Suprapubic skin (tissue), 4 donors: ENCODE results near the gene MGAT5. TPM values are rescaled to one million over a fixed set of nuclear protein-coding genes. Genes with fewer than 3 reads are reported as not detected.

Experiments
- DNase-seq, 2 donors: peaks; one replicate each; pipeline ENCODE4 v3.0.0-alpha.2; 2019; ENCODE audit warnings: low spot score in 2 of 2
- H3K27ac ChIP-seq: fragments of 200-600 bp; sonication (generic); one replicate; pipeline ENCODE4 v1.5.1; 2019
- H3K27me3 ChIP-seq: fragments of 200-600 bp; sonication (generic); one replicate; pipeline ENCODE4 v1.5.1; 2019
- H3K36me3 ChIP-seq: fragments of 200-600 bp; sonication (generic); one replicate; pipeline ENCODE4 v1.5.1; 2019
- H3K4me1 ChIP-seq: fragments of 200-600 bp; sonication (generic); one replicate; pipeline ENCODE4 v1.5.1; 2019
- H3K4me3 ChIP-seq: fragments of 200-600 bp; sonication (generic); one replicate; pipeline ENCODE4 v1.5.1; 2019; ENCODE audit warnings: mild to moderate bottlenecking
- H3K9me3 ChIP-seq: fragments of 200-600 bp; sonication (generic); one replicate; pipeline ENCODE4 v1.5.1; 2019
- CTCF ChIP-seq, 2 donors: fragments of 200-600 bp in 1 of 2; fragments of 450-650 bp in 1 of 2; sonication (generic) in 1 of 2; IDR thresholded peaks; one replicate each; pipeline ENCODE4 v1.5.1; 2016 to 2019; ENCODE audit warnings: antibody characterized with exemption in 2 of 2, mild to moderate bottlenecking in 1 of 2, moderate library complexity in 1 of 2
- EP300 ChIP-seq: sonication (generic); formaldehyde crosslinking; IDR thresholded peaks from one replicate; pipeline ENCODE4 v1.6.1; 2017; ENCODE audit warnings: antibody characterized with exemption
- POLR2A ChIP-seq, 2 donors: fragments of 450-650 bp; IDR thresholded peaks; one replicate each; pipeline ENCODE4 v1.6.1; 2017; ENCODE audit warnings: antibody characterized with exemption in 2 of 2, mild to moderate bottlenecking in 2 of 2, moderate library complexity in 2 of 2
- POLR2AphosphoS5 ChIP-seq, 3 donors: sonication (generic); formaldehyde crosslinking; IDR thresholded peaks; one replicate each; pipeline ENCODE4 v1.6.1; 2017; ENCODE audit warnings: antibody characterized with exemption in 3 of 3
- WGBS: methylation state at CpG from one replicate; pipeline ENCODE4 v1.1.5; 2018; 5-methylcytosine and 5-hydroxymethylcytosine counted together
- total RNA-seq, 4 donors: library from RNA; depleted of rRNA; stranded (reverse); fragments of >200 nt; gene quantifications; one replicate each; pipeline ENCODE4 v1.1.0, GENCODE V29; 2016

MGAT5 gene
- total RNA-seq, 4 donors from 2014 or later, result 16.9 to 42.1 (median 32.9) TPM

- Histone ChIP-seq H3K27me3 (no peaks in the 10 kb centered on the region), H3K4me3 (no peak overlapping the region), H3K27ac (no peak overlapping the region), H3K36me3 (peaks cover 47% of the 10 kb centered on the region), H3K4me1 (no peaks in the 10 kb centered on the region), H3K9me3 (no peaks in the 10 kb centered on the region)
- 87% methylated on average over 7 of the region's 7 CpGs for WGBS
- TF ChIP-seq POLR2A (IDR thresholded peaks at IDR 0.05) (no peak), POLR2AphosphoS5 (IDR thresholded peaks at IDR 0.05) (no peak), CTCF (IDR thresholded peaks at IDR 0.05) (no peak), EP300 (no peak)
- peak in 1 of 2 donors; percentile 24 for DNase-seq
These were observed 195.3 kb downstream of the MGAT5 start for GRCh38 chr2:134449157-134449556.

GRCh38 chr2:134449751-134450513, 196.1 kb downstream of the MGAT5 start:
- no peak overlapping the region for H3K4me3 ChIP-seq
- 95% methylated on average over 15 of the region's 15 CpGs for WGBS
- peaks cover 41% of the 10 kb centered on the region for H3K36me3 ChIP-seq
- peak in 1 of 2 donors; percentile 54 for DNase-seq
- H3K9me3 ChIP-seq, result no peaks in the 10 kb centered on the region
- TF ChIP-seq POLR2AphosphoS5 (IDR thresholded peaks at IDR 0.05) (no peak), POLR2A (IDR thresholded peaks at IDR 0.05) (no peak), EP300 (no peak), CTCF (IDR thresholded peaks at IDR 0.05) (no peak)
- H3K4me1 ChIP-seq, result no peaks in the 10 kb centered on the region
- H3K27me3 ChIP-seq, result no peaks in the 10 kb centered on the region
- no peak overlapping the region for H3K27ac ChIP-seq

GRCh38 chr2:134451347-134451630, 197.4 kb downstream of the MGAT5 start:
- no peaks in the 10 kb centered on the region for H3K27me3 ChIP-seq
- H3K27ac ChIP-seq, result no peak overlapping the region
- WGBS, result 65% methylated on average over 2 of the region's 2 CpGs
- H3K9me3 ChIP-seq, result no peaks in the 10 kb centered on the region
- no peak overlapping the region for H3K4me3 ChIP-seq
- H3K36me3 ChIP-seq, result peaks cover 30% of the 10 kb centered on the region
- no peak for TF ChIP-seq EP300
- DNase-seq, result peak in 1 of 2 donors; percentile 29
- H3K4me1 ChIP-seq, result no peaks in the 10 kb centered on the region

- Histone ChIP-seq H3K4me1 (no peaks in the 10 kb centered on the region), H3K36me3 (peaks cover 30% of the 10 kb centered on the region), H3K9me3 (no peaks in the 10 kb centered on the region), H3K4me3 (no peak overlapping the region), H3K27ac (no peak overlapping the region), H3K27me3 (no peaks in the 10 kb centered on the region)
- WGBS, result 92% methylated on average over 9 of the region's 9 CpGs
- peak in 1 of 2 donors; percentile 47 for DNase-seq
- TF ChIP-seq CTCF (IDR thresholded peaks at IDR 0.05) (no peak), POLR2AphosphoS5 (IDR thresholded peaks at IDR 0.05) (no peak), EP300 (no peak), POLR2A (IDR thresholded peaks at IDR 0.05) (no peak)
These were observed 198.3 kb downstream of the MGAT5 start for GRCh38 chr2:134452042-134452733.

GRCh38 chr2:134453476-134453875, 199.6 kb downstream of the MGAT5 start:
- H3K4me3 ChIP-seq, result no peak overlapping the region
- H3K27ac ChIP-seq, result no peak overlapping the region
- WGBS, result 84% methylated on average over 4 of the region's 4 CpGs
- no peaks in the 10 kb centered on the region for H3K27me3 ChIP-seq
- H3K4me1 ChIP-seq, result no peaks in the 10 kb centered on the region
- no peaks in the 10 kb centered on the region for H3K9me3 ChIP-seq
- TF ChIP-seq CTCF (IDR thresholded peaks at IDR 0.05) (no peak), POLR2AphosphoS5 (IDR thresholded peaks at IDR 0.05) (no peak), EP300 (no peak), POLR2A (IDR thresholded peaks at IDR 0.05) (no peak)
- H3K36me3 ChIP-seq, result peaks cover 23% of the 10 kb centered on the region
- peak in 1 of 2 donors; percentile 5 for DNase-seq
